RPMI8226 (cell line): ENCODE measurements around the gene DUSP3.
"Not testable (repeated sequence)": the region's sequence is repeated elsewhere in the genome, so short reads cannot be mapped to it uniquely, and the experiment has no call there.

ENCODE experiments used
- DNase-seq: peaks from one replicate; pipeline ENCODE4 v3.0.0-alpha.2; 2015

DUSP3 gene

GRCh38 chr17:43799047-43799446, 20.3 kb upstream of the DUSP3 start:
- DNase-seq: no peak

GRCh38 chr17:43798024-43798423, 19.2 kb upstream of the DUSP3 start:
- not testable (repeated sequence) for DNase-seq

GRCh38 chr17:43792668-43793067, 13.9 kb upstream of the DUSP3 start:
- not testable (repeated sequence) for DNase-seq

GRCh38 chr17:43791589-43791988, 12.8 kb upstream of the DUSP3 start:
- DNase-seq: peak; percentile 48

- peak; percentile 22 for DNase-seq
Observed at GRCh38 chr17:43790311-43790940, 11.6 kb upstream of the DUSP3 start.

GRCh38 chr17:43789482-43789881, 10.7 kb upstream of the DUSP3 start:
- DNase-seq: no peak

- no peak for DNase-seq
Observed at GRCh38 chr17:43788540-43788939, 9.8 kb upstream of the DUSP3 start.

GRCh38 chr17:43787728-43788127, 9.0 kb upstream of the DUSP3 start:
- DNase-seq: no peak

- DNase-seq: no peak
Observed at GRCh38 chr17:43784628-43785101, 5.9 kb upstream of the DUSP3 start.

GRCh38 chr17:43784068-43784467, 5.3 kb upstream of the DUSP3 start:
- no peak for DNase-seq

GRCh38 chr17:43782913-43783680, 4.3 kb upstream of the DUSP3 start:
- no peak for DNase-seq

GRCh38 chr17:43780135-43780534, 1.4 kb upstream of the DUSP3 start, which contains the start of gene CFAP97D1:
Gene CFAP97D1 (plus strand): TSS chr17:43780435. CDS start chr17:43780463, 28 bp downstream.
- no peak for DNase-seq

- DNase-seq: no peak
Observed at GRCh38 chr17:43779145-43780125, 658 bp upstream of the DUSP3 start.

GRCh38 chr17:43774304-43775250, 4.2 kb downstream of the DUSP3 start:
- no peak for DNase-seq

GRCh38 chr17:43772877-43773648, 5.7 kb downstream of the DUSP3 start:
- no peak for DNase-seq

- DNase-seq: no peak
Observed at GRCh38 chr17:43771463-43771862, 7.3 kb downstream of the DUSP3 start.

- no peak for DNase-seq
Observed at GRCh38 chr17:43770957-43771356, 7.8 kb downstream of the DUSP3 start.

GRCh38 chr17:43769859-43770258, 8.9 kb downstream of the DUSP3 start:
- DNase-seq: no peak

- no peak for DNase-seq
Observed at GRCh38 chr17:43769426-43769825, 9.4 kb downstream of the DUSP3 start.

GRCh38 chr17:43768943-43769342, 9.8 kb downstream of the DUSP3 start:
- no peak for DNase-seq

- DNase-seq: peak; percentile 89
Observed at GRCh38 chr17:43768382-43768781, 10.4 kb downstream of the DUSP3 start.
